BLaER1 treated with 17β-estradiol and CSF1 and Interleukin-3, amounts not matched to agents 10 nM and 100 nM (cell line): ENCODE results near the gene MLYCD.

Experiments
- H3K27ac ChIP-seq, 11 experiments: shearing (Covaris generic); formaldehyde crosslinking; 2 replicates each; pipeline ENCODE4 v1.8.1; 2022
- H3K27me3 ChIP-seq, 11 experiments: shearing (Covaris generic); formaldehyde crosslinking; 2 replicates each; pipeline ENCODE4 v1.8.1; 2022
- H3K36me3 ChIP-seq, 11 experiments: shearing (Covaris generic); formaldehyde crosslinking; 2 replicates each; pipeline ENCODE4 v1.8.1; 2022
- H3K4me1 ChIP-seq, 10 experiments: shearing (Covaris generic); formaldehyde crosslinking; 2 replicates each; pipeline ENCODE4 v1.8.1; 2022
- H3K4me2 ChIP-seq, 11 experiments: shearing (Covaris generic); formaldehyde crosslinking; 2 replicates each; pipeline ENCODE4 v1.8.1; 2022
- H3K4me3 ChIP-seq, 10 experiments: shearing (Covaris generic); formaldehyde crosslinking; 2 replicates each; pipeline ENCODE4 v1.8.1; 2022
- H3K9ac ChIP-seq, 11 experiments: shearing (Covaris generic); formaldehyde crosslinking; 2 replicates each; pipeline ENCODE4 v1.8.1; 2022
- H3K9me3 ChIP-seq, 11 experiments: shearing (Covaris generic); formaldehyde crosslinking; replicated peaks in 1 of 11; 2 replicates each; pipeline ENCODE4 v1.8.1; 2022
- H4K20me1 ChIP-seq, 11 experiments: shearing (Covaris generic); formaldehyde crosslinking; 2 replicates each; pipeline ENCODE4 v1.8.1; 2022
- Cebpa-rat ChIP-seq, 11 experiments: shearing (Covaris generic); IDR thresholded peaks; 2 replicates each; pipeline ENCODE4 v1.8.1; 2022

Gene MLYCD

DNA sequence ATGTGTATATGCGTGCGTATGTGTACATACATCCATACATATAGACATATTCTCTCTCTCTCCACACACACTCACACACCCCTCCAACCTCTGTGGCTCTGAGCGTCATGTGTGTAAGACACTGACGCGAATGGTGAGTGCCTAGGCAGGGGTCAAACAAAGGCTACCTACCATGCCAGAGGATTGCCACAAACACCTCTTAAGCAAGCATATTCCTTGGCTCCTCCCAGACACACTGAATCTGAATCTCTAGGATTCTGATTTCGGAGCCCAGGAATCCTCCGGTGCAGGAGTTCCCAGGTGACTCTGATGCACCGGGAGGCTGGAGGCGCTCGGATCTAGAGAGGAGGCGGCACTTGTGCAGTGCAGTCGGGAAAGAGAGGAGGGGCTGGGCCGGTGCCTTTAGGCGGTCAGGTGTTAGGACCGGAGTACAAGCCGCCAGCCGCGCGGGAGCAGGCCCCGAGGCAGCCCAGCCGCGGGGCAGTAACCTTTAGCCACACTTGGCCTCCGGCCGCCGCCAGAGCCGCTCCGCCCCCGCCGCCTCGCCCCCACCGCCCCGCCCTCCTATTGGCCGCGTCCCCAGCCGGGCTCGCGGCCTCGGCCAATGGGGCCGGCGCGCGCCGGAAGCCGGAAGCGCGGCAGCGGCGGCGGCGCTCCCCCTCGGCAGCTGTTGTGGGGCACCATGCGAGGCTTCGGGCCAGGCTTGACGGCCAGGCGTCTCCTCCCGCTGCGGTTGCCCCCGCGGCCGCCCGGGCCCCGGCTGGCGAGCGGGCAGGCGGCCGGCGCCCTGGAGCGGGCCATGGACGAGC is at the start of gene MLYCD:
Gene MLYCD, plus strand, starts transcription at position 653 of the 809 bp plus-strand sequence. Its CDS starts 30 bp downstream, at position 683.
- H3K27ac ChIP-seq: peak within 1 kb of the TSS; percentile 71 to 90 (median 82)
- H3K36me3 ChIP-seq: peaks cover 0 to 13% (median 1%) of the 10 kb centered on the region in 11 experiments; a peak in 3 of 22 replicates
- TF ChIP-seq Cebpa-rat (IDR thresholded peaks at IDR 0.05): no peak
- H3K9ac ChIP-seq: peak within 1 kb of the TSS; percentile 80 to 93 (median 87)
- H3K27me3 ChIP-seq: no peaks in the 10 kb centered on the region
- H3K9me3 ChIP-seq: no peaks in the 10 kb centered on the region
- peaks cover 2 to 35% (median 23%) of the 10 kb centered on the region in 11 experiments; a peak in 16 of 22 replicates for H4K20me1 ChIP-seq
- peak within 1 kb of the TSS; percentile 81 to 98 (median 92) for H3K4me2 ChIP-seq
- H3K4me3 ChIP-seq: peak within 1 kb of the TSS; percentile 75 to 92 (median 84)
- H3K4me1 ChIP-seq: peaks cover 14 to 29% (median 22%) of the 10 kb centered on the region in 10 experiments

DNA sequence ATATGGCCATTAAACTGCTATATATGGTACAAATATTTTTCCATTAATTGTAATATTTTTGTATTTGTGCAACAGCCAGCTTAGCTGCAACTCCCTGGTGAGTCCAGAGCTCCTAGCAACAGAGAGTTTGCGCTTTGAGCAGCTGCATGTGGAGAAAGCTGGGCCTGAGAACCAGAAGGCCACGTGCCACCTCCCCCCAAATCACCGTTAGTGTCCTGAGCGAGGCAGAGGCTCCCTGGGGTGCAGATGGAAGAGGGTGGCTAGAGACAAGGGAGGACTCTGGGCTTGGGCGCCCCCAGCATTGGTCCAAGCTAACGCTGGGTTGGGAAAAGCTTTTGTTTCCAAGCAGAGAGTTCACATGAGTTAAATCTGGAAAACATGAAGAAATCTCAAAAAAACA is 49.5 kb upstream of the MLYCD start:
- peak overlapping the region in 5 of 11 experiments; percentile 2 to 41 (median 23); a peak in 5 of 22 replicates for H3K4me2 ChIP-seq
- no peaks in the 10 kb centered on the region for H4K20me1 ChIP-seq
- TF ChIP-seq Cebpa-rat (IDR thresholded peaks at IDR 0.05): no peak
- no peak overlapping the region for H3K4me3 ChIP-seq
- no peaks in the 10 kb centered on the region for H3K27me3 ChIP-seq
- no peak overlapping the region for H3K9ac ChIP-seq
- peaks cover 12 to 34% (median 25%) of the 10 kb centered on the region in 10 experiments for H3K4me1 ChIP-seq
- H3K9me3 ChIP-seq: peaks cover 0 to 8% (median 0%) of the 10 kb centered on the region in 11 experiments; a peak in 1 of 22 replicates
- no peak overlapping the region for H3K27ac ChIP-seq
- H3K36me3 ChIP-seq: no peaks in the 10 kb centered on the region

DNA sequence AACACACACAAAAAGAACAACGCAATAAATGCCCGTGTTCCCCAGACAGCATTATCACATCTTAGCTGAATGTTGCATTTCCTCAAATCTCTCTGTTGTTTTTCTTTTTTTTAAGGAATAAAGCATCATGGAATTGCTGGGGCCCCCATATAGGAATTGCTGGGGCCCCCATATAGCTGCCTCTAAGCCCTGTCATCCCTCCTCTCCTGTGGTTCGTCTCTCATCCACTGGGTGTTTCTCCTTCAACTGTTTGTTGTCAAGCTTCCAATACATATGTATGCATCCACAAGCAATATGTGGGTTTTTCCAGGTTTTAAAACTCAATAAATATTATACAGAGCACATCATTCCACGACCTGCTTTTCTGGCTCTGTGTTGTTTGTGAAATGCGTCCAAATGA is 48.0 kb upstream of the MLYCD start:
- Histone ChIP-seq H4K20me1 (no peaks in the 10 kb centered on the region), H3K4me2 (no peak overlapping the region), H3K36me3 (no peaks in the 10 kb centered on the region), H3K9ac (no peak overlapping the region), H3K27ac (no peak overlapping the region), H3K9me3 (peaks cover 0 to 8% (median 0%) of the 10 kb centered on the region in 11 experiments; a peak in 1 of 22 replicates), H3K27me3 (no peaks in the 10 kb centered on the region), H3K4me1 (peaks cover 11 to 25% (median 16%) of the 10 kb centered on the region in 10 experiments), H3K4me3 (no peak overlapping the region)
- TF ChIP-seq Cebpa-rat (IDR thresholded peaks at IDR 0.05): no peak

DNA sequence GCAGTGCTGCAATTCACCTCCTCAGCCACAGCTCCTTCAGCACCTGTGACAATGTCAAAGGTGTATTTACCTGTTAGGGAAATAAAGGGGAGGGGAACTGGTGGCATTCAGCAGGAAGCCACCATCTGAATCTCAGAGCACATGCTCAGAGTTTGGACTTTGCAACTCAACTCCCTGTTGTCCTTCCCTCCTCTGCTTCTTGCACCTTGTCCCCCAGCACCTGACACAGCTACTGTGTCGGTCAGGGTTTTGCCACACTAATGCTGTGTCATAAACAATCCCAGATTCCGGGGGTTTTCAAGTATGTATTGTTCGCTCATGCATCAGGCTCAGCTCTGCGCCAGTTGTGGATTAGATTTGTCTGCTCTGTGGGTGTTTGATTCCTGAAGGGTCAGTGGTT is 47.4 kb upstream of the MLYCD start:
- H3K4me1 ChIP-seq: peaks cover 11 to 25% (median 16%) of the 10 kb centered on the region in 10 experiments
- no peaks in the 10 kb centered on the region for H4K20me1 ChIP-seq
- TF ChIP-seq Cebpa-rat (IDR thresholded peaks at IDR 0.05): no peak
- H3K4me3 ChIP-seq: no peak overlapping the region
- H3K36me3 ChIP-seq: no peaks in the 10 kb centered on the region
- H3K27ac ChIP-seq: no peak overlapping the region
- no peaks in the 10 kb centered on the region for H3K27me3 ChIP-seq
- H3K4me2 ChIP-seq: no peak overlapping the region
- no peak overlapping the region for H3K9ac ChIP-seq
- peaks cover 0 to 8% (median 0%) of the 10 kb centered on the region in 11 experiments; a peak in 1 of 22 replicates for H3K9me3 ChIP-seq

DNA sequence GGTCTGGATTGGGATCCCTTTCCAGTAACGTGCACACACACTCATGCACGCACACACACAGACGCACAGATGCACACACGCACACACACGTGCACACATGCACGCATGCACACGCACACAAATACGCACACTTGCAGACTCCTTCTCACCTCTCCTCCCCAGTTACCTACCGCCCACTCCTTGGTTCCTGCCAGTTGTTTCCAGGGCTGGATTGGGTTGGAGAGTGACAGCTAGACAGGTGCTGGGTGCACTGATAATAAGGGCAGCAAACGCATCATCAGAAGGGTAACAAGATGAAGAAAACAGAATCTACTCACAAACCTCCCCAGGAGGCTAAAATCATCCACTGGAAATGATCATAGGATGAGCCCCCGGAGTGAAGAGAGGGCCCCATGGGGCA is 46.1 kb upstream of the MLYCD start:
- Histone ChIP-seq H3K4me2 (peak overlapping the region in 9 of 11 experiments; percentile 3 to 71 (median 59); a peak in 16 of 22 replicates), H4K20me1 (no peaks in the 10 kb centered on the region), H3K27ac (no peak overlapping the region), H3K9ac (no peak overlapping the region), H3K4me3 (no peak overlapping the region), H3K4me1 (peaks cover 4 to 19% (median 13%) of the 10 kb centered on the region in 10 experiments), H3K36me3 (no peaks in the 10 kb centered on the region), H3K9me3 (peaks cover 0 to 8% (median 0%) of the 10 kb centered on the region in 11 experiments; a peak in 1 of 22 replicates), H3K27me3 (no peaks in the 10 kb centered on the region)
- no peak for TF ChIP-seq Cebpa-rat (IDR thresholded peaks at IDR 0.05)

DNA sequence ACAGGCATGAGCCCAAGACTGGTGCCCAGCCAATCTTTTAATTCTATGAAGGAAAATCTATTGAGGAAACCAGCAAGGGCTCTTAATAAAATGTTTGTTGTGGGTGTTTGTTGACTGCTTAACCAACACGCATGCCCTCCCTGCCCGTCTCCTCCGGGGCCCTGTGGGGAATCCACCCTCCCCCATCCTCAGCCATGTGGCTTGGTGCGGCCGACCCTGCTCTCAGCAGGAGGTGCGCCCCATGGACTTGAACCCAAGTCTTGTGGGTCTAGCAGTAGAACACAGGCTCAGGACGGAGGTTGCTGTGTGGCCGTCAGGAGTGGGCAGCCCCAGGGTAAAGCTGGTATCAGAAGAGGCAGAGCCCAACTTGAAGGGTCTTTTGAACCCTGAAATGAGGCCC is 45.1 kb upstream of the MLYCD start:
- Histone ChIP-seq H3K36me3 (no peaks in the 10 kb centered on the region), H3K4me3 (no peak overlapping the region), H3K4me1 (peaks cover 0 to 19% (median 12%) of the 10 kb centered on the region in 10 experiments; a peak in 16 of 20 replicates), H3K9me3 (peaks cover 0 to 8% (median 0%) of the 10 kb centered on the region in 11 experiments; a peak in 1 of 22 replicates), H3K9ac (no peak overlapping the region), H3K27me3 (no peaks in the 10 kb centered on the region), H4K20me1 (no peaks in the 10 kb centered on the region), H3K4me2 (no peak overlapping the region), H3K27ac (no peak overlapping the region)
- TF ChIP-seq Cebpa-rat (IDR thresholded peaks at IDR 0.05): no peak

DNA sequence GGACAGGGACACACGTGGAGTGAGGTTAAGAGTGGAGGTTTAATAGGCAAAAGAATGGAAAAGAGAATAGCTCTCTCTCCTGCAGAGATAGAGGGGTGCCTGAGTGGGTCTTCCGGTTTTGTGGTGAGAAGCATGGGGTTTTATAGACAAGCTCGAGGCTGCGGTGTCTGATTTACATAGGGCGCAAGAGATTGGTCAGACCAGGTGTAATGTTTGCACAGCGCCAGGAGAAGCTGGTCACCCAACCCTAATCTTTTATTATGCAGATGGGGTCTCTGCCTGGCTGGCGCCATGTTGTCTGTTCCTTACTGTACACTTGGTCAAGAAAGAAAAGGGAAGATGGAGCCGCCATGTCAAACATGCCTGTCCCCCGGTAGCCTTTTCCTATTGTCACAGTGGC is 44.5 kb upstream of the MLYCD start:
- Histone ChIP-seq H3K27me3 (no peaks in the 10 kb centered on the region), H3K4me1 (peaks cover 0 to 18% (median 11%) of the 10 kb centered on the region in 10 experiments; a peak in 16 of 20 replicates), H3K36me3 (no peaks in the 10 kb centered on the region), H3K4me2 (no peak overlapping the region), H3K4me3 (no peak overlapping the region), H3K9me3 (peaks cover 0 to 8% (median 0%) of the 10 kb centered on the region in 11 experiments; a peak in 1 of 22 replicates), H4K20me1 (no peaks in the 10 kb centered on the region), H3K9ac (no peak overlapping the region), H3K27ac (no peak overlapping the region)
- no peak for TF ChIP-seq Cebpa-rat (IDR thresholded peaks at IDR 0.05)

DNA sequence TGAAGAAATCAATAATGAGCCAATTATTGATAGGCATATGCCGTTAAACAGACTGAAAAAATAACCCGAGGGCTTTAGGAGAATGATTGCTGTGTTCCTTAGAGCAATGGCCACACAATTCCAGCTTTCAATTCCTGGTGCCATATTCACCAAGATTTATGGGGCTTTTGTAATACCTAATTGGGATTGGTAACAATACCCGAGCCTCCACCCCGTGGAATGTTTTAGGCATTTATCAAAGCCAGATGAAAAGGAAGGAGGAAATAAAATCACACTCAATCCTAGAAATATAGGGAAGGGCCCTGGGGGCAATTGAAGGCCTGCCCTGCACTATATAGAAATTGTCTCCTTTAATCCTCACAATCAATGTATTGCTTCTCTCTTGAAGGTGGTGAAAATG is 42.1 kb upstream of the MLYCD start:
- Histone ChIP-seq H3K27me3 (no peaks in the 10 kb centered on the region), H3K27ac (no peak overlapping the region), H3K9ac (no peak overlapping the region), H3K4me3 (no peak overlapping the region), H3K4me2 (no peak overlapping the region), H3K9me3 (peaks cover 0 to 6% (median 0%) of the 10 kb centered on the region in 11 experiments; a peak in 1 of 22 replicates), H3K4me1 (peaks cover 0 to 15% (median 10%) of the 10 kb centered on the region in 10 experiments; a peak in 14 of 20 replicates), H3K36me3 (no peaks in the 10 kb centered on the region), H4K20me1 (no peaks in the 10 kb centered on the region)
- TF ChIP-seq Cebpa-rat (IDR thresholded peaks at IDR 0.05): no peak

DNA sequence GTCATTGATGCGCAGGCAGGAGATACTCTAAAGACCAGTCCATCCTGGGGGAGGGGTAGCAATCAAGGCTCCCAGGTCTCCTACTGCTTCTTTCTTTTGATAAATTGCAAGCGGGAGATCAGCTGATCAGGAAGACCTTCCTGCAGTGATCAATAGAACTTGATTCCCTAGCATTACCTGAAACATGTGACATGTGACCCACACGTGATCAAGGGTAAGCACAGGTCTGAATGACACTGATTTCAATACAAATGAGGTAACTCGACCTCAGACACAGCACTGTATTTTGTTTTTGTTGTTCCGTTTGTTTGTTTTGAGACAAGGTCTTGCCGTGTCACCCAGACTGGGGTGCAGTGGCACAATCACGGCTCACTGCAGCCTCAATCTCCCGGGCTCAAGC is 39.6 kb upstream of the MLYCD start:
- Histone ChIP-seq H3K4me1 (no peaks in the 10 kb centered on the region), H3K9ac (no peak overlapping the region), H3K4me2 (no peak overlapping the region), H3K4me3 (no peak overlapping the region), H3K27me3 (no peaks in the 10 kb centered on the region), H3K9me3 (peaks cover 0 to 14% (median 6%) of the 10 kb centered on the region in 11 experiments; a peak in 12 of 22 replicates), H4K20me1 (no peaks in the 10 kb centered on the region), H3K36me3 (no peaks in the 10 kb centered on the region), H3K27ac (no peak overlapping the region)
- TF ChIP-seq Cebpa-rat (IDR thresholded peaks at IDR 0.05): no peak
